ENCODE data around the gene SLC13A4. TPM values are rescaled to one million over a fixed set of nuclear protein-coding genes. Genes with fewer than 3 reads are reported as not detected.

The SLC13A4 gene
- polyA plus RNA-seq, 1 donor from 2014 or later, result 1.4 TPM

DNA sequence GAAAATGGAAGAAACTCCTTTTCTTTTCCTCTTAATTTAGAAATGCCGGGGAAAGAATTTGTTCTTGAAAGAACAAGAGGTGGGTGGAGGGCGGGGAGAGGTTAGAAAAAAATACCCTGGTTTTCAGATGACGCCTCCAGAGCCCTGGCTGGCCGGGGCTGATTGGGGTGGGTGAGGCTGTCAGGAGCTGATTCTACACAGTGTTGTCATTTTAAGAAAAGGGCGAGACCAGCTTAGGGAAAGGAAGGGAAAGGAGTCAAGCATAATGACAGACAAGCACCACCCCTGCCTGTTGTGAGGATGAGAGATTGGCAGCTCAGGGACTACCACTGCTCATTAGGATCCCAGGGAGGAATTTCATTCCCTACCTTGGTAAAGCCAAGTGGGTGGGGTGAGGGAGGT is 30.5 kb upstream of the SLC13A4 start:
- no peaks in the 10 kb centered on the region for H3K79me2 ChIP-seq (replicated peaks; ENCODE audit: insufficient read depth, low read length)

DNA sequence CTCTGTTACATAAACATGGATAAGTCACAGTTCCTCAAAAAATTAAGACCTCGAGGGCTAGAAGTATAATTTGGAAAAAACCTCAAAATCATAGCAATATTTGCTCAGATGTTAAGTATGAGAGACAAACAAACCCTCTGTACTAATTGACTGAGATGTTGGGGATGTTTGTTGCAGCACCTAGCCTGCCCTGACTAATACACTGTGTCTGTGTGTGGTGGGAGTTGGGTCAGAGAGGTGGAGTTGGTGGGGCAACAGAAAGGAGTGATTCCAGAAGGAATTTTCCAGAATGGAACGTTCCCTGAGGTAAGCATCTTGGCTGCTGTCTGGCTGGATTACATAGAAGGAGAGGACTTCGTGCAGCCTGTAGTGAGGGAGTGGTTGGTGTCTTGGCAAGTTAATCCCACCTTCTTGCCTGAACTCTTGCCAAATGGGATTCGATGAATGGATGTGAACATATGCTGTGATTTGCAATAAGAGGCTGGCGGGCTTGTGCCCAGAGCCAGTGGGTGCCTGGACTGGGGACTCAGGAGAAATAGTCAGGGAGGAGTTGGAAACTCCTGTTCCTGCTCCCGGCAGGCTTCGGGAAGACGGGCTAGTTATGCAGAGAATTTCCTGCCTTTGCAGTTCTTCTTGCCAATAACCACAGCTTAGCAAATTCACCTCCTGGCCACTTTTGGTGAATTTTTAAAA is 29.9 kb upstream of the SLC13A4 start:
- no peaks in the 10 kb centered on the region for H4K20me1 ChIP-seq (ENCODE audit: insufficient read depth)
- H3F3A ChIP-seq (ENCODE audit: insufficient read depth, low read length, poor library complexity, severe bottlenecking), result no peaks in the 10 kb centered on the region
- H3K4me3 ChIP-seq (ENCODE audit: low read length), result no peak overlapping the region
- H3K9me3 ChIP-seq (ENCODE audit: low read length), result no peaks in the 10 kb centered on the region
- TF ChIP-seq, protein P1, sequence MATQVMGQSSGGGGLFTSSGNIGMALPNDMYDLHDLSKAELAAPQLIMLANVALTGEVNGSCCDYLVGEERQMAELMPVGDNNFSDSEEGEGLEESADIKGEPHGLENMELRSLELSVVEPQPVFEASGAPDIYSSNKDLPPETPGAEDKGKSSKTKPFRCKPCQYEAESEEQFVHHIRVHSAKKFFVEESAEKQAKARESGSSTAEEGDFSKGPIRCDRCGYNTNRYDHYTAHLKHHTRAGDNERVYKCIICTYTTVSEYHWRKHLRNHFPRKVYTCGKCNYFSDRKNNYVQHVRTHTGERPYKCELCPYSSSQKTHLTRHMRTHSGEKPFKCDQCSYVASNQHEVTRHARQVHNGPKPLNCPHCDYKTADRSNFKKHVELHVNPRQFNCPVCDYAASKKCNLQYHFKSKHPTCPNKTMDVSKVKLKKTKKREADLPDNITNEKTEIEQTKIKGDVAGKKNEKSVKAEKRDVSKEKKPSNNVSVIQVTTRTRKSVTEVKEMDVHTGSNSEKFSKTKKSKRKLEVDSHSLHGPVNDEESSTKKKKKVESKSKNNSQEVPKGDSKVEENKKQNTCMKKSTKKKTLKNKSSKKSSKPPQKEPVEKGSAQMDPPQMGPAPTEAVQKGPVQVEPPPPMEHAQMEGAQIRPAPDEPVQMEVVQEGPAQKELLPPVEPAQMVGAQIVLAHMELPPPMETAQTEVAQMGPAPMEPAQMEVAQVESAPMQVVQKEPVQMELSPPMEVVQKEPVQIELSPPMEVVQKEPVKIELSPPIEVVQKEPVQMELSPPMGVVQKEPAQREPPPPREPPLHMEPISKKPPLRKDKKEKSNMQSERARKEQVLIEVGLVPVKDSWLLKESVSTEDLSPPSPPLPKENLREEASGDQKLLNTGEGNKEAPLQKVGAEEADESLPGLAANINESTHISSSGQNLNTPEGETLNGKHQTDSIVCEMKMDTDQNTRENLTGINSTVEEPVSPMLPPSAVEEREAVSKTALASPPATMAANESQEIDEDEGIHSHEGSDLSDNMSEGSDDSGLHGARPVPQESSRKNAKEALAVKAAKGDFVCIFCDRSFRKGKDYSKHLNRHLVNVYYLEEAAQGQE (IDR thresholded peaks at IDR 0.05; ENCODE audit: borderline replicate concordance), result no peak
- TF ChIP-seq MXI1 (conservative IDR thresholded peaks at IDR 0.05; ENCODE audit: poor library complexity, severe bottlenecking) (no peak), TAF1 (IDR thresholded peaks at IDR 0.05; ENCODE audit: low read depth) (no peak), CTCF (IDR thresholded peaks at IDR 0.05; ENCODE audit: poor library complexity, severe bottlenecking) (no peak), SMC3 (conservative IDR thresholded peaks at IDR 0.05; ENCODE audit: poor library complexity) (no peak)
- H3K9ac ChIP-seq (ENCODE audit: low read length), result no peak overlapping the region
- H3K36me3 ChIP-seq (ENCODE audit: insufficient read depth, low read length), result no peaks in the 10 kb centered on the region
- H3K27me3 ChIP-seq (ENCODE audit: insufficient read depth, low read depth, low read length), result no peaks in the 10 kb centered on the region
- no peak overlapping the region for H3K27ac ChIP-seq (ENCODE audit: low read length)
- H3K4me2 ChIP-seq (ENCODE audit: low read length), result no peak overlapping the region
- H2AFZ ChIP-seq (ENCODE audit: low read depth, low read length), result no peak overlapping the region
- no peaks in the 10 kb centered on the region for H3K9me2 ChIP-seq (ENCODE audit: insufficient read depth, low read length)
- H3K79me2 ChIP-seq (replicated peaks; ENCODE audit: insufficient read depth, low read length), result no peaks in the 10 kb centered on the region

More for the DNA sequence above, 30.5 kb upstream of the SLC13A4 start:
- Histone ChIP-seq H3K4me2 (ENCODE audit: low read length) (no peak overlapping the region), H3K9ac (ENCODE audit: low read length) (no peak overlapping the region), H3K27me3 (ENCODE audit: insufficient read depth, low read depth, low read length) (no peaks in the 10 kb centered on the region), H3K9me3 (ENCODE audit: low read length) (no peaks in the 10 kb centered on the region), H3K9me2 (ENCODE audit: insufficient read depth, low read length) (no peaks in the 10 kb centered on the region), H3K4me3 (ENCODE audit: low read length) (no peak overlapping the region), H2AFZ (ENCODE audit: low read depth, low read length) (no peak overlapping the region), H3F3A (ENCODE audit: insufficient read depth, low read length, poor library complexity, severe bottlenecking) (no peaks in the 10 kb centered on the region), H3K36me3 (ENCODE audit: insufficient read depth, low read length) (no peaks in the 10 kb centered on the region), H4K20me1 (ENCODE audit: insufficient read depth) (no peaks in the 10 kb centered on the region), H3K27ac (ENCODE audit: low read length) (peak overlapping the region; percentile 33)
- TF ChIP-seq MXI1 (conservative IDR thresholded peaks at IDR 0.05; ENCODE audit: poor library complexity, severe bottlenecking) (no peak), POLR2AphosphoS5 (IDR thresholded peaks at IDR 0.05) (peak; percentile 8)
- TF ChIP-seq, protein P1 (IDR thresholded peaks at IDR 0.05; ENCODE audit: borderline replicate concordance), result peak; percentile 92

Data from neural cell (in vitro differentiated cells).